Glomerular endothelial cell (primary cell): ENCODE measurements around the gene CMSS1. TPM values are rescaled to one million over a fixed set of nuclear protein-coding genes. Genes with fewer than 3 reads are reported as not detected.

Experiments used
- DNase-seq: peaks from one replicate; pipeline ENCODE4 v3.0.0-alpha.2; 2011; ENCODE audit warnings: low read depth, low spot score; ENCODE audit errors: extremely low read depth
- total RNA-seq: library from RNA; depleted of rRNA; stranded (reverse); fragments of >200 nt; gene quantifications from 2 replicates; pipeline ENCODE4 v1.2.3, GENCODE V29; 2015

The CMSS1 gene
- total RNA-seq, 1 donor from 2014 or later = 12.4 TPM

DNA sequence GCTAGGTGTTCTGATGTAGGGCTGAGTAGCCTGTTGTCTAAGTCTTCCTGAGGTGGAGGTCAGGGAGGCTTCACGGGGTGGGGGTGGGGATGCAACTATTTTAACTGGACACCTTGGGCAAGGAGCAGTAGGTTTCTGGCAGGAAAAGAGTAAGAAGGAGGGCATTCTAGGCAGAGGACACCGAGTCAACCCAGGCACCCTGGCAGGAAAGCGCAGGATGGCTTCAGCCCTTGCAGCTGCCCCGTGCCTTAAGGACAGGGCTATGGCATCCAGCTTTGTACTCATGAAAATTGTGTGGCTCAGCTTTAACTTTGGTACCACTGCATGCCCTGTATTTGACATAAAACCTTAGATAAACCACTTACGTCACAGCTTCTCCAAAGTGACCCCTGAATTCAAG, 303.0 kb downstream of the CMSS1 start:
- DNase-seq = no peak

DNA sequence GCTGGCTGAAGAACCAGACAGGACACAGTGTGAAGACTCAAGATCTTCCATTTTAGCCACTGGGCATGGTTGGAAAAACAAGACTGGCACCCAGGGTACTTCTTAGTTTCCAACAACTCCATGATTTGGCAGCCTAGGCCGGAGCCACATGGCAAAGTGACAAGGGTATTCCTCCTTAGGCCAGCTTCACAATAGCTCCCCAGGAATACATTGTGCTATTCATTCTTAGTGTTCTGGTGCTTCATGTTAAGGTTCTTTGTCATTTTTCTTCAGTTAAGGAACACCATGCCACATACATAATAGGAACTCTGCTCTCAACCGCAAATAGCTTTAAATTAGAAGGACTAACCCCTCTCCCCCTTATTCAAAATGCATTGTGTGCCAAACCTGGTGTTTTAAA, 304.7 kb downstream of the CMSS1 start:
- no peak for DNase-seq

GRCh38 chr3:100123112-100123511, 305.4 kb downstream of the CMSS1 start:
- no peak for DNase-seq

GRCh38 chr3:100124201-100124761, 306.6 kb downstream of the CMSS1 start:
- DNase-seq = no peak

DNA sequence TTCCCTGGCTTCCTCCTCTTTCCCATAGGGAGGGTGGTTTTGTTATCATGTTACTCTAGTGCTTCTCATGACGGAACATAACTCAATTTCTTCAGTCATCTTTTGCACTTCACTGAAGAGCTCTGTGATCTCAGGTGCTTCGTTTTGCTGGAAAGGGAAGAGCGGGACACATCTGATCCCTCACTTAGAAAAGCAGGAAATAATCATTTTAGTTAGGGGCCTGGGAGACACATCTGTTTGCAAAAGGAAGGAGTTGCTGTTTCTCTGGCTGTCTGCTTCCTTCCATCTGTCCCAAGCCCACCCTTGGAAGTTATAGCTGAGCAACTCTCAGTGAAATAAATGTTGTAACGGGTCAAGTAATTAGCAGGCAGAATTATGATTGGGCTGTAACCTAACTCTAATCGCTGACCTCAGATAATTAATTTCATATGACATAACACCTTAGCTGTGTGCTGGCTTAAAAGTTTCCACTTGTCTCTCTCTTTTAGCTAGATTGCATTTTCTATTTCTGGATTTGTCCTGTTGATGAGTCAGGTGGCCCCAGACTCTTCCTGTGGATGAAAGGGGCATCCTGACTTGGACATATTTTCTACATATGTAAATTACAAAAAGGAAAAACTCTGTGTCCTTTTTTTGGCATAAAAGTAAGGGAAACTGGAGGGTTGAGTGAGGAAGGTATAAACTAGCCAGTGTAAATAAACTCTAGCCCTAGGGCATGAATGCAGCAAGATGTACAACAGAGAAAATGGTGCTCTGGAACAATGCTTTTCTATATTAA, 307.7 kb downstream of the CMSS1 start:
- DNase-seq = no peak

DNA sequence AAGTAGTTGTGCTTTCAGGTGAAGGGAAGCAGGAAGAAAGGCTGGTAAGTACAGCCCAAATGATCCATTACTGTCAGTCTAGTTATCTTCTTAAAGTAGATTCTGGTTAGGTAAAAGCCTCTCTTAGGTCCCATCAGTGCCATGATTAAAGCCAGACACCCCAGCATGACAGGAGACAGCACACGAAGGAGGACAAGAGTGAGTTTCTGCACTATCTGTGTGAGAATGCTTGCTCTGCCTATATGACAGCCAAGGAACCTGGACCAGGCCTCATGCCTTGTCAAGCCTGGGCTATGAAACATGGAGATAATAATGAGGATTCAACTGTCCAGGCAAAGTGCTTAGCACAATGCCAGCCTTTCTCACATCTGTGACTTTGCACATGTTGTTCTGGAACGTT, 310.1 kb downstream of the CMSS1 start:
- DNase-seq = no peak

GRCh38 chr3:100128565-100128964, 310.9 kb downstream of the CMSS1 start:
- DNase-seq = no peak

GRCh38 chr3:100129941-100130340, 312.3 kb downstream of the CMSS1 start:
- no peak for DNase-seq

DNA sequence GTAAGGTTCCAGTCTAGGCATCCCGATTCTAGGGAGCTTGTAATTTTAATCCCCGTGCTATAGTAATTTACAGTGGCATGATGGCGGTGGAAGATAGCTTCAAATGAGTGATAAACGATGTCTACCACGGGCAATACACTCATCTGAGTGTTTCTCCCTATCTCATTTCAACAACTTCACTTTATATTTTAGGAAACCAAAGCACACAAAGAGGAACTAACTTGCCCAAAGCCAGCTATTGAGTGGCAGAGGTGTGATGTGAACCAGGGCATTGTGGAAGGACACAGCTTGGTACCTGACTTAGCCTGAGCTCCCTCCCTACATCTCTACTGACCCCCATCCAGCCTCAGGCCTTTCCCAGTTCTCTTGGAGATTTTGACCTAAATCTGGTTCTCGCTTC, 313.6 kb downstream of the CMSS1 start:
- DNase-seq = no peak

- no peak for DNase-seq
These were observed 319.3 kb downstream of the CMSS1 start for GRCh38 chr3:100136921-100137320.

DNA sequence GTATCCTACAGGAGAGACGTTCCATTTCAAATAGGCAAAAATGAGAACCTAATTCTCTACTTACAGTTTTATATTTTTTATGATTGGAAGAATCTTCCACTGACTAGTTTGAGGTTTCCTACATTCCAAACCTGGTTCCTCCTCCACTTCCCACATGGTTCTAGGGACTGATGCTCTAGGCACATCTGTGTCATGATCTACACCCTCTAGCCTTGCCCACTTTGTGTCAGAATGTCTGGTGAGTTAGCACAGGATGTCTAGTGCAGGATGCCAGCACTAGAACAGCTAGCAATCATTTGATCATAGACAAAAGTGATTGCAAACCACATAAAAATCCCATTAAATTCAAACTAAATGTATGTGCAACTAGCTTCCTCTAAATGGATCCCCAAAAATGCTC, 323.3 kb downstream of the CMSS1 start:
- no peak for DNase-seq

- DNase-seq = no peak
These were observed 323.9 kb downstream of the CMSS1 start for GRCh38 chr3:100141586-100141985.

DNA sequence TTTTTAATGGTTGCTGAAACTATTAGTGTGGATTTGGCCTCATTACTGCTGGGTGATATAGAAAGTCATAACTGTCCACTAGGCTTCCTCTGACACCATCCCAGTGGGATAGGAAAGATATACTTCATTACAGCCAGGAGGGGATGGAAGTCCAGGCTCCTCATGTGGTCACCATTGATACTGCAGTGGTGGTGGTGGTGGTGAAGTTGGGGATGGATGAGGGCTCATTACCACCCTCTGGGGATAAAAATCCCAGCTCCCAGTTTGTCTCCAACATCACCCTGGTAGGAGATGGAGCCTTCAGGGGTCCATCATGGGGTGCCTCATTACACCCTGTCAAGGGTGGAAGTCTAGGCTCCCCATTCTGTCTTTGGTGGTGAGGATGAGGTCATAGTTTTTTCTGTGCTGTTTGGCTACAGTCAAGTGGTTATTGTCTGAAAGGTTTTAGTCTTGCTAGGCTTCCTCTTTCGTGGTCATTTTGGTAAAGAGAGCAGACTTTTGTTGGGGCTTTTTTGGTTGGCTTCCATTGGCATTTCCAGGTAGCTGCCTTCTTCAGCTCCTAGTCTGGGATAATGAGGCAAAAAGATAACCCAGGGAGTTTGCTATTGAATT, 326.7 kb downstream of the CMSS1 start:
- no peak for DNase-seq

DNA sequence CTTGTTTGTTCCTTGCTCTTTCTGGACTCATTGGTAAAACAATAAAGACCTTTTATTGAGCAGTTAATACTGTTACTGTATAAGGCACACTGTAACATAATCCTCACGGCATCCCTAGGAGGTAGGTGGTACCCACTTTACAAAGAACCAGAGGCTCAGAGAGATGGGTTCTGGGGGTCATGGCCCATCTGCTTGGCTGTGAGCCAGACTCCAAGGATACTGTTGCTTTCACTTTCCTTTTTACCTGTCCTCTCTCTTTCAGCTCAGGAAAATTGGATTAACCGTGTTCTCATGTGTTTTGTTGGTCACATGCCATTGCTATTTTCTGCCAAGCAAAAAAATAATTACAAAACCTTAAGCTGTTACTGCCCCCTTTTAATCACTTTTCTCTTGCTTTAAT, 331.5 kb downstream of the CMSS1 start:
- DNase-seq = no peak

DNA sequence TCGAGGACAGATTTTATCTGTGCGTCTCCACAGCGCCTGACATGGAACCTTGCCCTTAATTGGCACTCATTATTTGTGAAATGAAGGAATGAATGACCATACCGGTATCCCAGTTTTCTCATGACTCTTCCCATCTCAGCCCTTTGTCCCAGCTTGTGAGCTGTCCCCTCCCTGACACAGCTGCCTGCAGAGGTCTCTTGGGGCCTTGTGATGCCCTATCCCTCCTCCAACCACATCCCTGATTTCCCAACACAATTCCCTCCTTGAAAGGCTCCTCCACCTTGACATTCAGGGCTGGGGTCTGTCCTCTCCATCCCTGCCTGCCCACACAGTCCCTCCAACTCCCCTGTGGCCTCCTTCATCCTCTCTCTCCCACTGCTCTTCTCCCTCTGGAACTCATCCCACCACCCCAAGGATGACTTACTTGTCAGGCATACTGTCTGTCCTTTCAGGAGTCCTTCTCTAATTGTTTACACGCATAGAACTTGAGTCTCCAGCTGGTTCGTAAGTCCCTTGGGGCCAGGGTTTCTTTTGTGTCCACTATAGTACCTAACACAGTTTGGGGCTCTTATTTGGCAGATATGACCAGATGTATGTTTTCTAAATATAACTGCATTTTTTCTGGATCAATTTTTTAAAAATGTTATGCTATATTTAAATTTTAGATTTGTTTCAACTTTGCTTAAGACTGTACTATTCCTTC, 332.2 kb downstream of the CMSS1 start:
- no peak for DNase-seq

DNA sequence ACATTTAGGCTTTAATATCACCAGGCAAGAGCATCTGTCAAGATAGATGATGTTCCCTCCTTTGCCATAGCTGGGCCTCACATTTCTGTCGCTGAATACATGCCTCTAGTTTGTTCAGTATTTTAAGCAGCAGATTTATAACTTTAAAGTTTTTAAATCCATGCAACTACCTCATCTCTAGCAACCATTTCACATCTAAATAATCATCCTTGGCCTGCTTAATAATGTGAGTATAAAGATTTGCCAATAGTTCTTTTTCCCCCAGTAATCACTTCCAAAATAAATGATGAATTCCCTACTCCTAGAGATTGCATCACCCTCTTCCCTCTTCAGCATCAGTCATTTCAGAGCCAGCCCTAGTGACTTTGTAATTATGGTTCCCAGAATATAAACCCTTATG, 332.8 kb downstream of the CMSS1 start:
- no peak for DNase-seq

- DNase-seq = no peak
These were observed 333.5 kb downstream of the CMSS1 start for GRCh38 chr3:100151024-100151707.

GRCh38 chr3:100154171-100154570, 336.5 kb downstream of the CMSS1 start:
- no peak for DNase-seq

DNA sequence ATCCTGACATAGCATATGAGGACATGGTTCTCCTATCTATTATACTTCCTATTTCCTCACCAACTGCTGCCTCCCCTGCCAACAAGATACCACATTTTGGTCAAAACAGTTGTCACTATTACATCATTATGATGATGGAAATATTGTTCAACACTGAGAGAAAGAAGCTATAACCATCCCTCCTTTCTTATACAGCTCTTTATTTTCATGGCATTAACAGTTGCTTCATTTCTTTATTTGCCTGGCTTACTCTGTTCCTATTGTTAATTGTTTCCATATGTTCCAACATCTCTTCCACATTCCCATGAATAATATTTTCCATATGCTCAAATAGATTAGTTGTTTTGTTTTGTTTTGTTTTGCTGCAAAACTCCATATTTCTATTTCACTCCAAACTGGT, 337.5 kb downstream of the CMSS1 start:
- no peak for DNase-seq

DNA sequence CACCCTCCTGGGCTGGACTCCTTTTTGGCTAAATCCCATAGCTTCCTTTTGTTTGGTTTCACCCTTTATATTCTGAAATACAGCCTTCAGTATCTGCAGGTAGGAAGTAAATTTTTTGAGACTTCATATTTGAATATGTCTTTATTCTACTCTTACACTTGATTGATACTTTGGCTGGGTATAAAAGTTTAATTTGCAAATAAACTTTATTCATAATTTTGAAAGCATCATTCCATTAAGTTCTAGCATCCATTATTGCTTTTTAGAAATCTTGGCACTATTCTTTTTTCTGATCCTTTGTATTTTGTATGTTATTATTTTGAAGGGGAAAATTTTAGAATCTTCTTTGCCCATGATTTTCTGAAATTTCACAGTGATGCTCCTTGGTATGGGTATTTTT, 337.9 kb downstream of the CMSS1 start:
- DNase-seq = no peak

GRCh38 chr3:100157685-100158084, 340.0 kb downstream of the CMSS1 start:
- no peak for DNase-seq
